Right kidney (tissue), 1 donor: Measurements from ENCODE around the gene ZBTB16.

ENCODE experiments used
- DNase-seq: peaks from one replicate; pipeline ENCODE4 v3.0.0-alpha.2; 2016

ZBTB16 gene

GRCh38 chr11:114064216-114064615 lies 4.7 kb downstream of the ZBTB16 start:
- DNase-seq = no peak

GRCh38 chr11:114065094-114065493 lies 5.6 kb downstream of the ZBTB16 start:
- DNase-seq = no peak

GRCh38 chr11:114066046-114066648 lies 6.6 kb downstream of the ZBTB16 start:
- DNase-seq = no peak

- DNase-seq = no peak
Measured at GRCh38 chr11:114068327-114068726, 8.8 kb downstream of the ZBTB16 start.

GRCh38 chr11:114070464-114071139 lies 11.1 kb downstream of the ZBTB16 start:
- no peak for DNase-seq

GRCh38 chr11:114073007-114073827 lies 13.7 kb downstream of the ZBTB16 start:
- DNase-seq = no peak

- DNase-seq = no peak
Measured at GRCh38 chr11:114073828-114074381, 14.4 kb downstream of the ZBTB16 start.

- DNase-seq = no peak
Measured at GRCh38 chr11:114074546-114075343, 15.2 kb downstream of the ZBTB16 start.

- no peak for DNase-seq
Measured at GRCh38 chr11:114075344-114075610, 15.8 kb downstream of the ZBTB16 start.

- DNase-seq = peak; percentile 45
Measured at GRCh38 chr11:114075891-114076441, 16.5 kb downstream of the ZBTB16 start.

GRCh38 chr11:114076921-114077331 lies 17.4 kb downstream of the ZBTB16 start:
- DNase-seq = no peak

- DNase-seq = no peak
Measured at GRCh38 chr11:114077482-114078305, 18.2 kb downstream of the ZBTB16 start.

GRCh38 chr11:114078423-114078822 lies 18.9 kb downstream of the ZBTB16 start:
- no peak for DNase-seq

GRCh38 chr11:114079511-114080065 lies 20.1 kb downstream of the ZBTB16 start:
- no peak for DNase-seq

GRCh38 chr11:114080219-114080618 lies 20.7 kb downstream of the ZBTB16 start:
- DNase-seq = no peak

GRCh38 chr11:114080769-114081168 lies 21.3 kb downstream of the ZBTB16 start:
- no peak for DNase-seq

GRCh38 chr11:114081641-114082414 lies 22.3 kb downstream of the ZBTB16 start:
- no peak for DNase-seq

- no peak for DNase-seq
Measured at GRCh38 chr11:114082415-114082748, 22.9 kb downstream of the ZBTB16 start.

GRCh38 chr11:114082767-114083181 lies 23.3 kb downstream of the ZBTB16 start:
- DNase-seq = no peak
